SH-SY5Y (cell line): Measurements from ENCODE around the gene TANGO6.

Experiments used
- GATA2 ChIP-seq: IDR thresholded peaks from 2 replicates; pipeline ENCODE4 v1.6.1; 2011; ENCODE audit warnings: mild to moderate bottlenecking, low read depth, low read length
- GATA3 ChIP-seq: IDR thresholded peaks from 2 replicates; pipeline ENCODE4 v1.6.1; 2011; ENCODE audit warnings: low read depth, mild to moderate bottlenecking, low read length, moderate library complexity

- no peak for TF ChIP-seq GATA3
- TF ChIP-seq GATA2, result no peak
These were observed 241.0 kb downstream of the TANGO6 start for GRCh38 chr16:69084289-69084688.
